NT2/D1 (cell line): ENCODE data around the gene CCL22.

ENCODE experiments used
- SUZ12 ChIP-seq: IDR thresholded peaks from 2 replicates; pipeline ENCODE4 v1.6.1; 2011; ENCODE audit not compliant: insufficient read length, insufficient read depth; ENCODE audit errors: extremely low read depth
- YY1 ChIP-seq: IDR thresholded peaks from 2 replicates; pipeline ENCODE4 v1.6.1; 2011; ENCODE audit not compliant: insufficient read length, insufficient read depth
- ZNF274 ChIP-seq: IDR thresholded peaks from 2 replicates; pipeline ENCODE4 v1.6.1; 2011; ENCODE audit warnings: mild to moderate bottlenecking, low read depth, low read length

GRCh38 chr16:57395026-57395425 is 36.4 kb downstream of the CCL22 start:
- no peak for TF ChIP-seq SUZ12
- no peak for TF ChIP-seq YY1
- no peak for TF ChIP-seq ZNF274
